ENCODE results near the gene DMAC2L.
A peak's percentile ranks its signal among the peaks of the same experiment; 100 is the strongest.

The DMAC2L gene

GRCh38 chr14:50357124-50357523, 45.0 kb downstream of the DMAC2L start:
- DNase-seq, result peak; percentile 3

GRCh38 chr14:50357753-50358395, 45.8 kb downstream of the DMAC2L start:
- DNase-seq, result peak; percentile 9

- no peak for DNase-seq
Observed at GRCh38 chr14:50359631-50360030, 47.5 kb downstream of the DMAC2L start.

- DNase-seq, result no peak
Observed at GRCh38 chr14:50360093-50360492, 48.0 kb downstream of the DMAC2L start.

GRCh38 chr14:50360851-50361250, 48.7 kb downstream of the DMAC2L start:
- DNase-seq, result no peak

- DNase-seq, result peak; percentile 45
Observed at GRCh38 chr14:50361473-50362403, 49.6 kb downstream of the DMAC2L start.

- peak; percentile 73 for DNase-seq
Observed at GRCh38 chr14:50362764-50363713, 50.9 kb downstream of the DMAC2L start.

GRCh38 chr14:50363714-50364111, 51.6 kb downstream of the DMAC2L start:
- peak; percentile 66 for DNase-seq

- peak; percentile 1 for DNase-seq
Observed at GRCh38 chr14:50364792-50365191, 52.7 kb downstream of the DMAC2L start.

- peak; percentile 50 for DNase-seq
Observed at GRCh38 chr14:50365572-50365971, 53.4 kb downstream of the DMAC2L start.

- no peak for DNase-seq
Observed at GRCh38 chr14:50366115-50366514, 54.0 kb downstream of the DMAC2L start.

- DNase-seq, result no peak
Observed at GRCh38 chr14:50366589-50366988, 54.5 kb downstream of the DMAC2L start.

- DNase-seq, result peak; percentile 35
Observed at GRCh38 chr14:50371546-50371945, 59.4 kb downstream of the DMAC2L start.

GRCh38 chr14:50373959-50374358, 61.8 kb downstream of the DMAC2L start:
- no peak for DNase-seq

- no peak for DNase-seq
Observed at GRCh38 chr14:50375760-50376159, 63.6 kb downstream of the DMAC2L start.
